NCI-H2029 (cell line): Measurements from ENCODE around the gene FAM72D.
"Not testable (repeated sequence)": the region's sequence is repeated elsewhere in the genome, so short reads cannot be mapped to it uniquely, and the experiment has no call there.

Source experiments
- DNase-seq: peaks from one replicate; lab custom pipeline; 2025; lab: John Stamatoyannopoulos, UW

FAM72D gene

DNA sequence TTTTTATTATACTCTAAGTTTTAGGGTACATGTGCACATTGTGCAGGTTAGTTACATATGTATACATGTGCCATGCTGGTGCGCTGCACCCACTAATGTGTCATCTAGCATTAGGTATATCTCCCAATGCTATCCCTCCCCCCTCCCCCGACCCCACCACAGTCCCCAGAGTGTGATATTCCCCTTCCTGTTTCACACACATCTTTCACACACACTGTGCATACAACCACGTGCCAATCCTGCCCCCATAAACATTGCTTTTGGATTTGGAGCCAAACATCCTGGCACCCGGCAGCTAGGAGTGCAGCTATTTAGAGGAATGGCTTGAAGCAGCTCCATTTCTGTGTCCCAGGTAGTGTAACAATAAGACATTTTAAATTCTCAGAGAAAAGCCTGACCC lies 51.4 kb downstream of the FAM72D start:
- not testable (repeated sequence) for DNase-seq

DNA sequence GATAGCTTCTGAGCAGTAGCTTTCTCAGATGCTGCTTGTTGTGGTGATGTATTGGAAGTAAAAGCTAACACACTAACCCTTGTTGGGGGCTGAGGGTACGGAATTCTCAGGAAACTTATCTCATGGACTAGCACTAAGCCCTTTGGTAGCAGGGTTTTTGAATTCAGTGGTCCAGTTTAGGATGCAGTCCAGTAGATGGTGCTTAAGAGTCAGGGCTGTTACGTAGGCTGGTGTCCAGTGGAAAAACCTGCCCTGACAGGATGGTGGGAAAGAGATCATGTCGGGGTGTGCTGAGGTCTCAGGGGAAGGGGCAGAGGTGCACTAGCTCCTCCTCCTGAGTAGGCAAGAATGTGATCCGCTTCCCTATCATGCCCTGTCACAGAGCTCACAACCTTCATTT lies 59.6 kb downstream of the FAM72D start:
- not testable (repeated sequence) for DNase-seq

DNA sequence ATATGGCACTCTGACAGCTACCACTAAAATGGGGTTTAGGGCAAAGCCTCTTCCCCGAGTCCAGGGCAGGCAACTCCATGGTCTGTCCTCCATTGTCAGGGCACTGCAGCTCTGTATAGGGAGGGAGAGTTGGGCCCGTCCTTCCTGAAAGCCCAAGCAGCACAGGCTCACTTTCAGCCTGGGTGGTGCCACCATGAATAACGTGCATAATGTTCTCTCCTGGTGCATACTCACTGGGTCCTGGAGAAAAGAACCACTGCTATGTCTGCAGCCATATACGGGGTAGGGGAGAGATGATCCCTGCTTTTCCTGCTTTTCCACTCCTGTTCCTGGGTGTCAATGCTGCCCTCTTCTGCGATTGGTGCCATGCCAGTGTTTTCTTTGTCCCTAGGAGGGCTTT lies 60.1 kb downstream of the FAM72D start:
- DNase-seq, result not testable (repeated sequence)

DNA sequence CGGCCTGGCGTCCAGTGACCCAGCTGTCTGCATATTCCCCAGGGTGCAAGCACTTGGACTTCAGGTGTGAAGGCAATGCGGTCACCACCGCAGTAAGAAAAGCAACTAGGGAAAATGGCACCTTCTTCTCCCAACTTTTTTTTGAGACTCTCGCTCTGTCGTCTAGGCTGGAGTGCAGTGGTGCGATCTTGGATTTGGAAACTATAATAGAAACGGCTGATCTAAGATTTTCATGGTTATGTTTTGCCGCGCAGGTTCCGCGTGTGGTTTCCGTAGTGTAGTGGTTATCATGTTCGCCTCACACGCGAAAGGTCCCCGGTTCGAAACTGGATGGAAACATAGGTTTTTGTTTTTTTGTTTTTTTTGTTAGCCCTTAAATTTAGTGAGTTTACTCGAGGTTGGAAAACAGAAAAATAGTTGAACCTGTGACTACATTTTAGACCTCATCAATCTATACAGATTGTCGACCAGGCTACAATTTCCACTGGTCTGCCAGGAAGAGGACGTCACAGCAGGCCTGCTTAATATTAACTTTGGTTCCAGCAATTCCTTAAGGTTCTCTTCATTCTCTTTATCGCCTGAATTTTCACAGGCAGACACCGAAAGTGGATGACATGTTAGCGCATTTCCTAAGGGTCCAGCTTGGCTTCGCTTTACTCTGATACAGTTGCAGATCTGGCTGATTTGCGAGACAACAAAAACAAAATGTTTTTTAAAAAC lies 61.3 kb downstream of the FAM72D start:
- DNase-seq, result peak; percentile 18

DNA sequence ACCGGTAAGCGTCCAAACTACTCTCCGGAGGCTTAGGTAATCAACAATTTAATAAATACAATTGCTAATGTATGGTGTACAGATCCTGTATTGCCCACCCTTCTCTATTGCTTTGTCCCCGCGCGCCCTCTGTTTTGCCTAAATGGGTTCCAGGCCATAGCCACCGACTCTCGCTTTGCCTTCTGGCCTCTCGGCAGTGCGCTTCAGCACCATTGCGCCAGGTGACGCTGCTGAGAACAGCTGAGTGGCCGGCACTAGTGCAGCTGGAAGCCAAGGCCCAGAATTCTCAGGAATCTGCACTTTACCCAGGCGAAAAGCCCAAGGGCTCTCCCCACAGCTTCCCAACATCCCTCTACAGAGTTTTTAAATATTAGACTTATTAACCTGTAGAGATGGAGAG lies 61.9 kb downstream of the FAM72D start:
- not testable (repeated sequence) for DNase-seq

DNA sequence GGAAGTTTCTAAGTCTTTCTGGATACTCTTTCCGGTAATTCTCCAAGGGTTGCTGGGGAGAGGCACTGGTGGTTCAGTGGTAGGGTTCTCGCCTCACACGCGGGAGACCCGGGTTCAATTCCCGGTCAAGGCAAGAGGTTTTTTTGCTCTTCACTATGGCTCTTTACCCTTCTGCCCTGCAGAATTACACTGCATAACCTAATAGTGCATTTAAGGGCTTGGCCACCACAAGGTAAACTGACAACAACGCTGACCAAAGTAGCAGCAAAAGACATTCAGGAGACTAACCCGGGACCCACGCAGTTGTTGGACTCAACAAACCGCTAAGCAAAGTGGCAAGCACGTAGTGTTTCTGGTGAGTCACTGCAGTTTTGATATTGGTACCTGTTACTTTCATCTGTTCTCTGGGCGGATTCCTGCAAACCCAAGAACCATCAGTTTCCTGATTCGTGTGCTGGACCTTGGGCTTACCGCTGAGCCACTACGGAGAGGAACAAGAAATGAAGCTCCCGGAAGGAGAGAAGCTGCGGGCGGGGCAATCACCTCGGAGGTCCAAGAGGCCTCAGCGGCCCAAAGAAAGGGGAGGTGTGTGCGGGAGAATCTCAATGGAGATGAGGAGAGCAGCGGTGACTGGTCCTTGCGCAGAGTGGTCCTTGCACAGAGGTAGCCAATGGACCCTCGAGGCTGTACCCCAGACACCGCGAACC lies 65.4 kb downstream of the FAM72D start:
- DNase-seq, result not testable (repeated sequence)
